ENCODE data around the gene ATP6V0E1. TPM values are rescaled to one million over a fixed set of nuclear protein-coding genes. Genes with fewer than 3 reads are reported as not detected.
A peak's percentile ranks its signal among the peaks of the same experiment; 100 is the strongest.

ATP6V0E1 gene
- total RNA-seq, 1 experiment from 2014 or later: 216 TPM

GRCh38 chr5:173011566-173011965, 28.0 kb downstream of the ATP6V0E1 start:
- no peaks in the 10 kb centered on the region for H3K27me3 ChIP-seq (replicated peaks; ENCODE audit: control insufficient read depth, insufficient read depth, low read length)
- no peak overlapping the region for H3K4me3 ChIP-seq (ENCODE audit: low read depth, low read length)
- BruUV-seq (replicated peaks): no TSS peak
- no peaks in the 10 kb centered on the region for H3K36me3 ChIP-seq (ENCODE audit: control insufficient read depth, insufficient read depth, low read length)
- H3K27me3 Mint-ChIP-seq (ENCODE audit: insufficient read depth, unreplicated experiment): no peaks in the 10 kb centered on the region
- intact Hi-C loops (cut with micrococcal nuclease; ENCODE audit: unreplicated experiment): loop anchor here (5.0 kb wide), 1 partner anchor 46 kb away; the partner anchor contains the start of gene CREBRF
- H3K9me3 ChIP-seq: no peaks in the 10 kb centered on the region
- peaks cover 19% of the 10 kb centered on the region for H3K4me1 Mint-ChIP-seq (ENCODE audit: low read depth, unreplicated experiment)
- peaks cover 31% of the 10 kb centered on the region for H3K36me3 Mint-ChIP-seq (ENCODE audit: insufficient read depth, unreplicated experiment)
- no peaks in the 10 kb centered on the region for H3K9me3 Mint-ChIP-seq (ENCODE audit: unreplicated experiment)
- H3K4me3 Mint-ChIP-seq (ENCODE audit: unreplicated experiment): no peak overlapping the region
- H3K4me1 ChIP-seq: no peaks in the 10 kb centered on the region; the same call in 1 of the 2 replicates
- DNase-seq: no peak
- H3K27ac Mint-ChIP-seq (ENCODE audit: unreplicated experiment): peak overlapping the region; percentile 19
- CTCF ChIA-PET: interaction anchor here (0.7 kb wide), 2 partner anchors 16 to 305 kb away, joined by 3 to 4 read pairs; no protein-coding TSS in a partner anchor
- POLR2A ChIA-PET: no interaction called here
- TF ChIP-seq CTCF (IDR thresholded peaks at IDR 0.05; ENCODE audit: insufficient read depth in 1 of 2, low read depth in 1 of 2, low read length in 1 of 2, severe bottlenecking in 1 of 2, unreplicated experiment in 1 of 2): no peak

- Mint-ChIP-seq H3K27me3 (ENCODE audit: insufficient read depth, unreplicated experiment) (no peaks in the 10 kb centered on the region), H3K4me3 (ENCODE audit: unreplicated experiment) (no peak overlapping the region), H3K9me3 (ENCODE audit: unreplicated experiment) (no peaks in the 10 kb centered on the region), H3K4me1 (ENCODE audit: low read depth, unreplicated experiment) (peaks cover 23% of the 10 kb centered on the region), H3K36me3 (ENCODE audit: insufficient read depth, unreplicated experiment) (peaks cover 38% of the 10 kb centered on the region), H3K27ac (ENCODE audit: unreplicated experiment) (no peak overlapping the region)
- intact Hi-C loops (cut with micrococcal nuclease; ENCODE audit: unreplicated experiment): loop anchor here (5.0 kb wide), 1 partner anchor 44 kb away; the partner anchor contains the start of gene CREBRF
- no peaks in the 10 kb centered on the region for H3K9me3 ChIP-seq
- H3K4me3 ChIP-seq (ENCODE audit: low read depth, low read length): no peak overlapping the region
- no peaks in the 10 kb centered on the region; the same call in 1 of the 2 replicates for H3K4me1 ChIP-seq
- no peak for DNase-seq
- no TSS peak for BruUV-seq (replicated peaks)
- no peaks in the 10 kb centered on the region for H3K36me3 ChIP-seq (ENCODE audit: control insufficient read depth, insufficient read depth, low read length)
- no peaks in the 10 kb centered on the region for H3K27me3 ChIP-seq (replicated peaks; ENCODE audit: control insufficient read depth, insufficient read depth, low read length)
- no peak for TF ChIP-seq CTCF (IDR thresholded peaks at IDR 0.05; ENCODE audit: insufficient read depth in 1 of 2, low read depth in 1 of 2, low read length in 1 of 2, severe bottlenecking in 1 of 2, unreplicated experiment in 1 of 2)
- POLR2A ChIA-PET: no interaction called here
- CTCF ChIA-PET: interaction anchor here (0.6 kb wide), 1 partner anchor 19 kb away, joined by 3 read pairs; no protein-coding TSS in a partner anchor
Observed at GRCh38 chr5:173012882-173013281, 29.3 kb downstream of the ATP6V0E1 start.

DNA sequence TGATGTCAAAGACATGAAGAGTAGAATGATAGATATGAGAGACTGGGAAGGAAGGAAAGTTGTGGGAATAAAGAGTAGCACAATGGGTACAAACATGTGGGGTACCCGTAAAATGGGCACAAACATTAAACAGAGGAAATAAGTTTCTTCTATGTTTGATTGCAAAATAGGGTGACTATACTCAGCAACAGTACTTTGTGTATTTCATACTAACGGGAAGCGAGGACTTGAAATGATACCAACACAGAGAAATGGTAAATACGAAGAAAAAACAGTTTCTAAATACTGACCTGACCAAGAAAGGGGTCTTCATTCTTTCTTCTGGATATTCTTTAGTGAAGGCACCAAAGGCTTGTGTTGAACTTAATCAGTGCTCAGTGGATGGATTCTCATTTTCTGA, 31.1 kb downstream of the ATP6V0E1 start:
- POLR2A ChIA-PET: no interaction called here

More for the DNA sequence above, 31.1 kb downstream of the ATP6V0E1 start:
- no peaks in the 10 kb centered on the region for H3K27me3 ChIP-seq (replicated peaks; ENCODE audit: control insufficient read depth, insufficient read depth, low read length)
- peaks cover 2% of the 10 kb centered on the region for H3K4me1 ChIP-seq
- BruUV-seq (replicated peaks): no TSS peak
- H3K9me3 ChIP-seq: no peaks in the 10 kb centered on the region
- no peaks in the 10 kb centered on the region for H3K9me3 Mint-ChIP-seq (ENCODE audit: unreplicated experiment)
- CTCF ChIA-PET: interaction anchor here (0.6 kb wide), 1 partner anchor 43 kb away, joined by 3 read pairs; no protein-coding TSS in a partner anchor
- H3K4me1 Mint-ChIP-seq (ENCODE audit: low read depth, unreplicated experiment): peaks cover 26% of the 10 kb centered on the region
- H3K36me3 ChIP-seq (ENCODE audit: control insufficient read depth, insufficient read depth, low read length): no peaks in the 10 kb centered on the region
- H3K27ac Mint-ChIP-seq (ENCODE audit: unreplicated experiment): no peak overlapping the region
- no peak overlapping the region for H3K4me3 ChIP-seq (ENCODE audit: low read depth, low read length)
- intact Hi-C loops (cut with micrococcal nuclease; ENCODE audit: unreplicated experiment): loop anchor here (5.0 kb wide), 1 partner anchor 43 kb away; the partner anchor contains the start of gene CREBRF
- H3K36me3 Mint-ChIP-seq (ENCODE audit: insufficient read depth, unreplicated experiment): peaks cover 38% of the 10 kb centered on the region
- no peaks in the 10 kb centered on the region for H3K27me3 Mint-ChIP-seq (ENCODE audit: insufficient read depth, unreplicated experiment)
- DNase-seq: no peak
- no peak for TF ChIP-seq CTCF (IDR thresholded peaks at IDR 0.05; ENCODE audit: insufficient read depth in 1 of 2, low read depth in 1 of 2, low read length in 1 of 2, severe bottlenecking in 1 of 2, unreplicated experiment in 1 of 2)
- no peak overlapping the region for H3K4me3 Mint-ChIP-seq (ENCODE audit: unreplicated experiment)
